ENCODE results near the gene TTC9.

The TTC9 gene

GRCh38 chr14:70718383-70719118, 76.8 kb downstream of the TTC9 start:
- Histone ChIP-seq H3K4me1 (ENCODE audit: control insufficient read depth in 1 of 2, insufficient read depth in 1 of 2, low read depth in 1 of 2, low read length in 1 of 2) (no peaks in the 10 kb centered on the region), H3K36me3 (no peaks in the 10 kb centered on the region), H3K4me3 (ENCODE audit: low read depth in 1 of 2, low read length in 1 of 2) (no peak overlapping the region), H3K27me3 (peaks cover 45% of the 10 kb centered on the region), H3K9me3 (no peaks in the 10 kb centered on the region), H3K27ac (no peak overlapping the region)
- TF ChIP-seq CTCF (IDR thresholded peaks at IDR 0.05), result no peak

GRCh38 chr14:70721542-70721941, 79.8 kb downstream of the TTC9 start:
- no peak overlapping the region for H3K4me3 ChIP-seq (ENCODE audit: low read depth in 1 of 2, low read length in 1 of 2)
- H3K27me3 ChIP-seq, result peaks cover 35% of the 10 kb centered on the region
- TF ChIP-seq CTCF (IDR thresholded peaks at IDR 0.05), result no peak
- H3K36me3 ChIP-seq, result no peaks in the 10 kb centered on the region
- H3K4me1 ChIP-seq (ENCODE audit: control insufficient read depth in 1 of 2, insufficient read depth in 1 of 2, low read depth in 1 of 2, low read length in 1 of 2), result no peaks in the 10 kb centered on the region
- no peak overlapping the region for H3K27ac ChIP-seq
- no peaks in the 10 kb centered on the region for H3K9me3 ChIP-seq

GRCh38 chr14:70722418-70722817, 80.7 kb downstream of the TTC9 start:
- peaks cover 26% of the 10 kb centered on the region for H3K27me3 ChIP-seq
- H3K36me3 ChIP-seq, result no peaks in the 10 kb centered on the region
- no peaks in the 10 kb centered on the region for H3K9me3 ChIP-seq
- H3K4me3 ChIP-seq (ENCODE audit: low read depth in 1 of 2, low read length in 1 of 2), result no peak overlapping the region
- H3K4me1 ChIP-seq (ENCODE audit: control insufficient read depth in 1 of 2, insufficient read depth in 1 of 2, low read depth in 1 of 2, low read length in 1 of 2), result no peaks in the 10 kb centered on the region
- no peak overlapping the region for H3K27ac ChIP-seq
- TF ChIP-seq CTCF (IDR thresholded peaks at IDR 0.05), result no peak

GRCh38 chr14:70723276-70723675, 81.6 kb downstream of the TTC9 start:
- no peak for TF ChIP-seq CTCF (IDR thresholded peaks at IDR 0.05)
- no peak overlapping the region for H3K27ac ChIP-seq
- H3K9me3 ChIP-seq, result no peaks in the 10 kb centered on the region
- no peaks in the 10 kb centered on the region for H3K4me1 ChIP-seq (ENCODE audit: control insufficient read depth in 1 of 2, insufficient read depth in 1 of 2, low read depth in 1 of 2, low read length in 1 of 2)
- no peak overlapping the region for H3K4me3 ChIP-seq (ENCODE audit: low read depth in 1 of 2, low read length in 1 of 2)
- H3K36me3 ChIP-seq, result no peaks in the 10 kb centered on the region
- peaks cover 22% of the 10 kb centered on the region for H3K27me3 ChIP-seq

- no peaks in the 10 kb centered on the region for H3K36me3 ChIP-seq
- H3K4me1 ChIP-seq (ENCODE audit: control insufficient read depth in 1 of 2, insufficient read depth in 1 of 2, low read depth in 1 of 2, low read length in 1 of 2), result no peaks in the 10 kb centered on the region
Measured at GRCh38 chr14:70724110-70724509, 82.4 kb downstream of the TTC9 start.

More at GRCh38 chr14:70724110-70724509, 82.4 kb downstream of the TTC9 start:
- Histone ChIP-seq H3K27me3 (peaks cover 15% of the 10 kb centered on the region), H3K4me3 (ENCODE audit: low read depth in 1 of 2, low read length in 1 of 2) (no peak overlapping the region), H3K27ac (no peak overlapping the region), H3K9me3 (no peaks in the 10 kb centered on the region)
- TF ChIP-seq CTCF (IDR thresholded peaks at IDR 0.05), result no peak

Measured in neutrophil (primary cell).